ENCODE measurements around the gene TSPAN7.

Gene TSPAN7

DNA sequence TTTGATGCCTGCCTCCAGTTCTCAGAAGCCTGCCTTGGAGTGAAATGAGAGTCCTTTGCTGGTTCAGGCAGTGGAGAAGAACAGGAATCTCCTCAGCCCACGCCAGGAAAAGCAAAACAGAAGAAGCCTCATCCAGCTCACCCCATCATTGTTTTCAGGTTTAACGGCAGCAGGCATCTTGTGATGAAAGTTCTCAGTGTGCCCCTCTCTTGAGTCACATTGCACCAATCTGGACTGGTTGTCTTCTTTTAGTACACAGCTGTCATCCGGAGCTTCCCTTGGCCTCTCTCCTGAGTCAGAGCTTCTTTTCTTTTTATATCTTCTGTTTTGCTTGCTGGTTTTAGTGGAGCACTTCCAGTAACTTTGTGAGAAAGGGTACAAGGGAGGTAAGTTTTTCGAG is 50.9 kb downstream of the TSPAN7 start:
- no peaks in the 10 kb centered on the region for H3K27me3 ChIP-seq (replicated peaks; ENCODE audit: control insufficient read depth, insufficient read depth, low read length, poor library complexity, severe bottlenecking)
- no peaks in the 10 kb centered on the region for H3K4me1 ChIP-seq (ENCODE audit: control insufficient read depth, insufficient read depth, low read length, poor library complexity, severe bottlenecking)
- H3K9me3 ChIP-seq (ENCODE audit: control insufficient read depth, low read length) = no peaks in the 10 kb centered on the region
- H3K27ac ChIP-seq (ENCODE audit: insufficient read depth, low read length, poor library complexity, severe bottlenecking) = no peak overlapping the region
- H3K36me3 ChIP-seq (ENCODE audit: control insufficient read depth, insufficient read depth, low read length) = no peaks in the 10 kb centered on the region
- DNase-seq = no peak
- no peak overlapping the region for H3K4me3 ChIP-seq (ENCODE audit: insufficient read depth, low read depth, low read length, poor library complexity, severe bottlenecking)

DNA sequence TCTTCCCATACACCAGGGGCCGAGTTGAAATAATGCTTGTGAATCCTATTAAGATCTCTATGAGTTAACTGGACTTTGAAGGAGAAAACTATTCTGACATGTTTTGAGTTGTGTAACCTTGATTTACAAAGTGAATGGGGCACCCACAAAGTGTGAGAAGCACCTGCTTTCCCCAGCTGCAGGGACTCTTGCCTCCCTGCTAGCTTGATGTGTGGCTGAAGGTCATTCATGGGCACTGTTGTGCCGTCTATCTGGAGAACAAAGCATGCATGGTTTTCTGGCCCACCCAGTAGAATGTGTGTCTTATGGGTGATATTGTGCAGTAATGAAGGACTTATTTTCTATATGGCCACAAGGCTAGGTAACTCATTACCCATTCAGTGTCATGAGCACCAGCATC is 53.1 kb downstream of the TSPAN7 start:
- Histone ChIP-seq H3K27me3 (replicated peaks; ENCODE audit: control insufficient read depth, insufficient read depth, low read length, poor library complexity, severe bottlenecking) (no peaks in the 10 kb centered on the region), H3K36me3 (ENCODE audit: control insufficient read depth, insufficient read depth, low read length) (no peaks in the 10 kb centered on the region), H3K27ac (ENCODE audit: insufficient read depth, low read length, poor library complexity, severe bottlenecking) (no peak overlapping the region), H3K9me3 (ENCODE audit: control insufficient read depth, low read length) (no peaks in the 10 kb centered on the region), H3K4me1 (ENCODE audit: control insufficient read depth, insufficient read depth, low read length, poor library complexity, severe bottlenecking) (no peaks in the 10 kb centered on the region), H3K4me3 (ENCODE audit: insufficient read depth, low read depth, low read length, poor library complexity, severe bottlenecking) (no peak overlapping the region)
- no peak for DNase-seq

DNA sequence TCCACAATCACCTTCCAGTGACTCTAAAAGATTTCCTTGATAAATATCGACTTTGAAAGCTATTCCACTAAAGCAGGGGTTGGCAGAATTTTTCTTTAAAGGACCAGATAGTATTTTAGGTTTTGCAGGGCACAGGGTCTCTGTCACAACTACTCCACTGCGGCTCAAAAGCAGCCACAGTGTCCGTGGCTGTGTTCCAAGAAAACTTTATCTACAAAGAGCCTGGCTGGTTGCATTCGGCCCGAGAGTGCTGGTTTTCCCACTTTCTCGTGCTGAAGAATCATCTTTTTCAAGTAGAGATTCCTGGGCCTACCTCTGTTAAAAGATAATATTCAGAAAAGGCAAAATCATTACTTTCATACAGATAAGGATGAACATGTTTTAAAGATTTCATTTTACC is 55.6 kb downstream of the TSPAN7 start:
- H3K36me3 ChIP-seq (ENCODE audit: control insufficient read depth, insufficient read depth, low read length) = no peaks in the 10 kb centered on the region
- no peak overlapping the region for H3K27ac ChIP-seq (ENCODE audit: insufficient read depth, low read length, poor library complexity, severe bottlenecking)
- no peaks in the 10 kb centered on the region for H3K9me3 ChIP-seq (ENCODE audit: control insufficient read depth, low read length)
- no peaks in the 10 kb centered on the region for H3K27me3 ChIP-seq (replicated peaks; ENCODE audit: control insufficient read depth, insufficient read depth, low read length, poor library complexity, severe bottlenecking)
- no peak for DNase-seq
- no peaks in the 10 kb centered on the region for H3K4me1 ChIP-seq (ENCODE audit: control insufficient read depth, insufficient read depth, low read length, poor library complexity, severe bottlenecking)
- H3K4me3 ChIP-seq (ENCODE audit: insufficient read depth, low read depth, low read length, poor library complexity, severe bottlenecking) = no peak overlapping the region

DNA sequence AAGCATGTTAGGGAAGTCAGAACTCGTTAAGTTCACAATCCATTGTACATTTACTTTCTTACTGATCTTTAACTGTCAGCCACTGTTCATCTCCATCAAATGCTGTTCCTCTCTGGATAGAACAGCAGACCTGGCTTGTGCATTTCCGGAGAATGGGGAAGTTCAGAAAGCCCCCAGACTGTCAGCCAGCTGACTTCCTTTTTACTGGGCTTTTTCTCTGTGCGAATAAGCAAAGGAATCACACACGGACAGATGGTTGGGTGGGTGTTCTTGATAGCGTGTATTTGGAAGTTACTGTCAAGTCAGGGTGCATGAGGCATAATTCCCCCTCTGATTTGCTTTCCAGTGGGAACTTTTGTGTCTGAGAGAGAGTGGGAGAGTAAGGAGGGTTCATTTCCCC is 56.8 kb downstream of the TSPAN7 start:
- no peaks in the 10 kb centered on the region for H3K27me3 ChIP-seq (replicated peaks; ENCODE audit: control insufficient read depth, insufficient read depth, low read length, poor library complexity, severe bottlenecking)
- H3K9me3 ChIP-seq (ENCODE audit: control insufficient read depth, low read length) = no peaks in the 10 kb centered on the region
- DNase-seq = no peak
- no peak overlapping the region for H3K27ac ChIP-seq (ENCODE audit: insufficient read depth, low read length, poor library complexity, severe bottlenecking)
- no peaks in the 10 kb centered on the region for H3K4me1 ChIP-seq (ENCODE audit: control insufficient read depth, insufficient read depth, low read length, poor library complexity, severe bottlenecking)
- no peak overlapping the region for H3K4me3 ChIP-seq (ENCODE audit: insufficient read depth, low read depth, low read length, poor library complexity, severe bottlenecking)
- no peaks in the 10 kb centered on the region for H3K36me3 ChIP-seq (ENCODE audit: control insufficient read depth, insufficient read depth, low read length)

DNA sequence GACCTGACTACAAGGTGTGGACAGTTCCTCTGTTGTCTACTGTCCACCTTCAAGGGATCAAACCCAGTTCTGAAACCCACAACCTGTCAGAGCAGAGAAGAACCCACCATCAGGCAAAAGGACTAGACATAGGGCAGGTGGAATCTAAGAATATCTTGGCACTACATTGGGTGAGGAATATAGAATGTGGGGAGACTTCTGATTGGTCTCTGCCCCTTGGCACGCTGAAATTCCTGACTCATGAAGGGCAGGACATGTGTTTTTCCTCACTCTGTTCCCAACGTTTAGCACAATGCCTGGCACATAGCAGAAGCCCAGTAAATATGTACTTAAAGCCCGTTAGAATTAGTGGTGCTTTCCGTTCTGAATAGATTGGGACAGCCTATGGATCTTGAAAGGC is 59.3 kb downstream of the TSPAN7 start:
- no peaks in the 10 kb centered on the region for H3K36me3 ChIP-seq (ENCODE audit: control insufficient read depth, insufficient read depth, low read length)
- H3K4me1 ChIP-seq (ENCODE audit: control insufficient read depth, insufficient read depth, low read length, poor library complexity, severe bottlenecking) = no peaks in the 10 kb centered on the region
- no peaks in the 10 kb centered on the region for H3K27me3 ChIP-seq (replicated peaks; ENCODE audit: control insufficient read depth, insufficient read depth, low read length, poor library complexity, severe bottlenecking)
- no peak overlapping the region for H3K4me3 ChIP-seq (ENCODE audit: insufficient read depth, low read depth, low read length, poor library complexity, severe bottlenecking)
- DNase-seq = no peak
- H3K27ac ChIP-seq (ENCODE audit: insufficient read depth, low read length, poor library complexity, severe bottlenecking) = no peak overlapping the region
- no peaks in the 10 kb centered on the region for H3K9me3 ChIP-seq (ENCODE audit: control insufficient read depth, low read length)

DNA sequence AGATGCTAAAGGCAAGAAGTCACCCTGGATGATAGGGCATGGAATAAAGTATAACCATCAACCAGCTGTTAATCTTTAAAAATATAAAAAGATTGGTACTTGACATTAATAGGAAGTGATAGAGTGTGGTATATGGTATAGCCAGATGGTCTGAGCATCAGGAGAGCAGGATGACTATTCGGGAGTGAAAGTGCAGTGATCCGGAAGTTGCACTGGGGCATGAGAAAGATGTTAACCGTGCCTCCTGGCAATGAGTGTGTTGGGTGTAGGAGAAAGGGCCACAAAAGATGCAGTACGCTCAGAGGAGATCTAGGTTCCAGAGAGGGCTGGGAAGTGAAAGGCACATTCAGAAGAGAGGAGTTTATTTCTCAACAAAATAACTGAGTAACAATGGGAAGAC is 65.0 kb downstream of the TSPAN7 start:
- no peaks in the 10 kb centered on the region for H3K36me3 ChIP-seq (ENCODE audit: control insufficient read depth, insufficient read depth, low read length)

DNA sequence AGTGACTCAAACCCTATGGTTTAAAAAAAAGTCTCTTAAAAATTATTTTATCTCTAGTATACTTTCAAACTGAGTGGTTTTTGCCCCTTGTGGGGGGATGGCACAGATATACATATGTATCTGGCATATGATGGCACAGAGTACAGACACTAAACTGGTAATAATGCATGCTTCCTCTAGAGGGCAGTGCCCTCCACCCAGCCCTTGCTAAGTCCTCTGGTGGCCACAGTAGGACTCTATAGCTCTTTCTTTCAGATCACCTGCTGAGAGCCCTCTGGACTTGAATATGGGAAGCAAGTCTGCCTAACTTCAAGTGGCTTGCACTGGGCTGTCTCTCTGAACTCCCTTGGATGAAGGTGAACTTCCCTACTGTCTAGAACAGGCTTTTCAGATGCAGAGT is 66.3 kb downstream of the TSPAN7 start:
- no peaks in the 10 kb centered on the region for H3K9me3 ChIP-seq (ENCODE audit: control insufficient read depth, low read length)
- H3K4me3 ChIP-seq (ENCODE audit: insufficient read depth, low read depth, low read length, poor library complexity, severe bottlenecking) = no peak overlapping the region
- no peak for DNase-seq
- no peaks in the 10 kb centered on the region for H3K4me1 ChIP-seq (ENCODE audit: control insufficient read depth, insufficient read depth, low read length, poor library complexity, severe bottlenecking)
- no peaks in the 10 kb centered on the region for H3K36me3 ChIP-seq (ENCODE audit: control insufficient read depth, insufficient read depth, low read length)
- H3K27ac ChIP-seq (ENCODE audit: insufficient read depth, low read length, poor library complexity, severe bottlenecking) = no peak overlapping the region
- no peaks in the 10 kb centered on the region for H3K27me3 ChIP-seq (replicated peaks; ENCODE audit: control insufficient read depth, insufficient read depth, low read length, poor library complexity, severe bottlenecking)

More for the DNA sequence above, 65.0 kb downstream of the TSPAN7 start:
- no peak overlapping the region for H3K27ac ChIP-seq (ENCODE audit: insufficient read depth, low read length, poor library complexity, severe bottlenecking)
- H3K27me3 ChIP-seq (replicated peaks; ENCODE audit: control insufficient read depth, insufficient read depth, low read length, poor library complexity, severe bottlenecking) = no peaks in the 10 kb centered on the region
- DNase-seq = no peak
- no peaks in the 10 kb centered on the region for H3K4me1 ChIP-seq (ENCODE audit: control insufficient read depth, insufficient read depth, low read length, poor library complexity, severe bottlenecking)
- no peaks in the 10 kb centered on the region for H3K9me3 ChIP-seq (ENCODE audit: control insufficient read depth, low read length)
- no peak overlapping the region for H3K4me3 ChIP-seq (ENCODE audit: insufficient read depth, low read depth, low read length, poor library complexity, severe bottlenecking)

DNA sequence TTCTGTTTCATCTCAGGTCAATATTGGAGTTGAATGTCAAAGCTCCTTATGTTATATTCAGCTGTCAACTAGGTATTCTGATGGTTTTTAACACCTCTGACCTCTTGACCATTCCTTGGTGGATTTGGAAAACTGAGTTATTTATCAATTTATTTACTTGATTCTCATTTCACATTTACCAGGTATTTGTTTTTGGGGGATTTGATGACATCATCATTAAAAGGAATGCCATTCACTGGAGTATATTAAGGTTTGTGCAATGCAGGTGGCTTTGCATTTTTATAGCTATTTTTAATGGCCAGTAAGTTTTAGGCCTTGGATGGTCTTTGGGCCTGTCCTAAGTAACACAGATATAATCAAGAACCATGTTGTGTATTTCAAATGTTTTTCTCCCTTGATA is 67.2 kb downstream of the TSPAN7 start:
- no peaks in the 10 kb centered on the region for H3K27me3 ChIP-seq (replicated peaks; ENCODE audit: control insufficient read depth, insufficient read depth, low read length, poor library complexity, severe bottlenecking)
- H3K4me1 ChIP-seq (ENCODE audit: control insufficient read depth, insufficient read depth, low read length, poor library complexity, severe bottlenecking) = no peaks in the 10 kb centered on the region
- H3K4me3 ChIP-seq (ENCODE audit: insufficient read depth, low read depth, low read length, poor library complexity, severe bottlenecking) = no peak overlapping the region
- DNase-seq = no peak
- no peaks in the 10 kb centered on the region for H3K9me3 ChIP-seq (ENCODE audit: control insufficient read depth, low read length)
- H3K36me3 ChIP-seq (ENCODE audit: control insufficient read depth, insufficient read depth, low read length) = no peaks in the 10 kb centered on the region
- H3K27ac ChIP-seq (ENCODE audit: insufficient read depth, low read length, poor library complexity, severe bottlenecking) = no peak overlapping the region

DNA sequence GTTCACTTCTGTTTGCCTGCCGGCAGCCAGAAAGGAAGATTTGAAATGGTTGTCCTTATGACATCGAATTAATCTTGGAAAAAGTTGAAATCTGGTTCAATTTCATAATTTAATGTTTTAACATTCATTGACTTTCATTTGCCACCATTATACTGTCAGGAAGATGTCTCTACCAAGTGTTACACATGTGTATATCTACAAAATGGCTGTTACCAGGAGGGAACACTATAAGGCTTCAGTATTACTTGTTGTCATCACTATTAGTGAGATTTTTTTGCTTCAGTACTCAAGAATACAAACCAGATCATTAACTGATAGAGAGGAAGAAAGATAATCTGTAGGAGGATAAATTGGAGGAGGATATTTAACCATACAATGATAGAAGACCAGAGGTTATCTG is 71.2 kb downstream of the TSPAN7 start:
- H3K4me3 ChIP-seq (ENCODE audit: insufficient read depth, low read depth, low read length, poor library complexity, severe bottlenecking) = no peak overlapping the region
- no peaks in the 10 kb centered on the region for H3K4me1 ChIP-seq (ENCODE audit: control insufficient read depth, insufficient read depth, low read length, poor library complexity, severe bottlenecking)
- H3K9me3 ChIP-seq (ENCODE audit: control insufficient read depth, low read length) = no peaks in the 10 kb centered on the region
- no peaks in the 10 kb centered on the region for H3K36me3 ChIP-seq (ENCODE audit: control insufficient read depth, insufficient read depth, low read length)
- H3K27ac ChIP-seq (ENCODE audit: insufficient read depth, low read length, poor library complexity, severe bottlenecking) = no peak overlapping the region
- no peaks in the 10 kb centered on the region for H3K27me3 ChIP-seq (replicated peaks; ENCODE audit: control insufficient read depth, insufficient read depth, low read length, poor library complexity, severe bottlenecking)
- DNase-seq = no peak

DNA sequence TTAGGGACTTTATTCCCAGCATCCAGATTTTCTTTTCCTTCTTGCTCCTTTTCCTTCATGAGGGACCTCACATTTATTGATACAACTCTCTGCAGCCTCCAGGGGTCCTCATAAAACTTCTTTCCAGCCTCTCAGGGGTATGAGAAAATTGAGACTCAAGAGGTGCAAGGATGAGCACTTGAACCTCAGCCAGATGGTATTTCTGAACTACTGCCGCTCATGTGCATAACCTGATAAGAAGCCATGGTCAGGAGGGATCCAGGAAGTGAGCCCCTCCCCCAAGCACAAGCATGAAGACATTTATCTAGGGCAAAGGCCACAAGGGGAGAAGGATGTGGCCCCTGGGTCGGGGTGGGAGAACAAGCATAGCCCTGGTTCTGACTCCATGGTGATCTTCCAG is 73.3 kb downstream of the TSPAN7 start:
- Histone ChIP-seq H3K4me1 (ENCODE audit: control insufficient read depth, insufficient read depth, low read length, poor library complexity, severe bottlenecking) (no peaks in the 10 kb centered on the region), H3K27me3 (replicated peaks; ENCODE audit: control insufficient read depth, insufficient read depth, low read length, poor library complexity, severe bottlenecking) (no peaks in the 10 kb centered on the region), H3K36me3 (ENCODE audit: control insufficient read depth, insufficient read depth, low read length) (no peaks in the 10 kb centered on the region), H3K4me3 (ENCODE audit: insufficient read depth, low read depth, low read length, poor library complexity, severe bottlenecking) (no peak overlapping the region), H3K27ac (ENCODE audit: insufficient read depth, low read length, poor library complexity, severe bottlenecking) (no peak overlapping the region), H3K9me3 (ENCODE audit: control insufficient read depth, low read length) (no peaks in the 10 kb centered on the region)
- no peak for DNase-seq
